HG03045 (cell line): Measurements from ENCODE around the gene CYBRD1.

Source experiments
- ATAC-seq: cut with Tn5 transposase; IDR thresholded peaks from one replicate; pipeline ENCODE4 v1.9.1; 2021; ENCODE audit warnings: mild to moderate bottlenecking, moderate library complexity; ENCODE audit not compliant: unreplicated experiment

The CYBRD1 gene

GRCh38 chr2:171595456-171595855 lies 73.2 kb downstream of the CYBRD1 start:
- ATAC-seq, result no peak

GRCh38 chr2:171595896-171596295 lies 73.6 kb downstream of the CYBRD1 start:
- ATAC-seq, result no peak

- peak; percentile 85 for ATAC-seq
These were observed 76.5 kb downstream of the CYBRD1 start for GRCh38 chr2:171598713-171599319.

GRCh38 chr2:171600126-171600525 lies 77.9 kb downstream of the CYBRD1 start:
- no peak for ATAC-seq

- no peak for ATAC-seq
These were observed 80.1 kb downstream of the CYBRD1 start for GRCh38 chr2:171602352-171602751.
